AG09309 (cell line): Measurements from ENCODE around the gene CLMP.

Experiments used
- DNase-seq: peaks from one replicate; pipeline ENCODE4 v3.0.0-alpha.2; 2010; ENCODE audit warnings: low read depth
- H3K4me3 ChIP-seq: 2 replicates; pipeline ENCODE4 v1.5.1; 2011; ENCODE audit warnings: mild to moderate bottlenecking, low read depth, low read length, moderate library complexity; ENCODE audit not compliant: control insufficient read depth
- CTCF ChIP-seq: IDR thresholded peaks from 2 replicates; pipeline ENCODE4 v1.5.1; 2011; ENCODE audit warnings: mild to moderate bottlenecking, low read depth, low read length, inconsistent platforms; ENCODE audit not compliant: insufficient read depth, control insufficient read depth; ENCODE audit errors: missing control alignments

CLMP gene

DNA sequence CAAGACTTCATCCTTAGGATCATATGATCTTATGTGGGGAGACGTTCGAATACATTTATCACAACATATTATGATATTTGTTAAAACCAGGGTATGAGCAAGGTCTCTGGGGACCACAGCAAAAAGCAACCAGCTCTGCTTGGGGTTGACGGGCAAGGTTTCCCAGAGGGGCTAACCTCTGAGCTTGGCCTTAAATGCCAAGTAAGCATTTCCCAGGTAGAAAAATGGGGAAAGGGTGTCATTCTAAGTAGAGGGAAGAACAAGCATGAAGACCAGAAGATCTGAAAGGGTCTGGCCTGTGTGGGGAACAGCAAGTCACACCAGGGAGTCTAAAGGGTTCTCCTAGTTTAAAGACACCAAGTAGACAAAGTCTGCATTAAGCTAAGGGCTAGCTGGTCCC, 24.1 kb downstream of the CLMP start:
- no peak for DNase-seq
- TF ChIP-seq CTCF = no peak
- H3K4me3 ChIP-seq = no peak overlapping the region

GRCh38 chr11:123169821-123170220, 25.2 kb downstream of the CLMP start:
- no peak overlapping the region for H3K4me3 ChIP-seq
- DNase-seq = no peak
- no peak for TF ChIP-seq CTCF

- no peak overlapping the region for H3K4me3 ChIP-seq
- DNase-seq = no peak
- TF ChIP-seq CTCF = no peak
These were observed 26.0 kb downstream of the CLMP start for GRCh38 chr11:123168955-123169484.

GRCh38 chr11:123168241-123168640, 26.8 kb downstream of the CLMP start:
- no peak for TF ChIP-seq CTCF
- no peak for DNase-seq
- H3K4me3 ChIP-seq = no peak overlapping the region

DNA sequence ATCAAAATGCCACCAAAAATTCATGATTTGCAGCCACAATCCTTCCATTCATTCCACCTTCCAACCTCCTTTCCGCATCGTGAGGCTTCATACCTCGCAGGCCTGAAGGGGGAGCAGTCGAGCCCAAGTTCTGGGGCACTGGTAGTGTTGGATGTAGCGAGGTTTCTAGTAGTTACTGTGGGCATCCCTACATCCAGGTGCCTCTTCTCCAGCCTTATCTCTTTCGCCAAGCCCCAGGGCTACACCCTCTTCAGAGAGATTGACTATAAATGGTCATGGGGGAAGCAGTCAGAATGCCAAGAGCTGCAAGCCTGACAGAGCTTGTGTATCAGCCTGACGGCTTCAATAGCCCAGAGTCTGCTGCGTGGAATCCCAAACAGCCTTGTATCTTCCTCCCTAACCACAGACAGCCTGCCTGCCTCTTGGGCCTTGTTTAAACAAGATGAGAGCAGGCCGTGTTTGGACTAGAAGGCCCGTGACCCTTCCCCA, 28.9 kb downstream of the CLMP start:
- no peak for DNase-seq

DNA sequence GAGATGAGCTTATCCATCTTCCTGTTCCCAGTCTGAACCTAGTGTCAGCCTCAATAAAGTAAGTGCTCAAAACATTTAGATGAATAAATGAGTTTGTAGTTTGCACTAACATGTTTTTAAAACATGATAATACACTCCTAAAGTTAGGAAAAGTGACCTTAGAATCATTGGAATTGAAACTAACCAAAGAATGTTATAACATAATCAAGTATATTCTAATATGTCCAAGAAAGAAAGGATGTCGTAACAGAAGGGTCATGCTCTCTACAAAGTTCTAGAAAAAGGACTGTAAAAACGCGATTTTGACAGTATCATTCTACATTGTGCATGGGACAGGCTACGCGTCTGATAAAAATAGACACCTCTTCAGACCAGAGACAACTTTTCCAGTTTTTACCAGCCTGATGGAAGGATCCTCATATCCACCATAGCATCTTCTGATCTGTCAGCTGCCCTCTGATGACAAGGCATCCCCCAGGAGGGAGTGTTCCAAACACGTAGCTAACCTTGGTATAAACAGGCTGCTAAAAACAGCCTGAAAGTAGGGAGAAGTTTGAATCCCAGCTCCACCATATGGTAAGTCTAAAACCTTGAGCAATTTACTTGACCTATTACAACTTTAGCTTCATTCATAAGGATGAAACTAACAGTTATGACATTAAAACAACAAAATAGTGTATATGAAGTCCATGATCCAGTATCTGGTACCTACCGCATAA, 30.2 kb downstream of the CLMP start:
- DNase-seq = no peak

More for the DNA sequence above, 28.9 kb downstream of the CLMP start:
- H3K4me3 ChIP-seq = no peak overlapping the region
- TF ChIP-seq CTCF = peak; percentile 70

More for the DNA sequence above, 30.2 kb downstream of the CLMP start:
- TF ChIP-seq CTCF = no peak
- no peak overlapping the region for H3K4me3 ChIP-seq
